ENCODE data around the gene PIAS1.
A peak's percentile ranks its signal among the peaks of the same experiment; 100 is the strongest.
"Not testable (repeated sequence)": the region's sequence is repeated elsewhere in the genome, so short reads cannot be mapped to it uniquely, and the experiment has no call there.

Gene PIAS1

DNA sequence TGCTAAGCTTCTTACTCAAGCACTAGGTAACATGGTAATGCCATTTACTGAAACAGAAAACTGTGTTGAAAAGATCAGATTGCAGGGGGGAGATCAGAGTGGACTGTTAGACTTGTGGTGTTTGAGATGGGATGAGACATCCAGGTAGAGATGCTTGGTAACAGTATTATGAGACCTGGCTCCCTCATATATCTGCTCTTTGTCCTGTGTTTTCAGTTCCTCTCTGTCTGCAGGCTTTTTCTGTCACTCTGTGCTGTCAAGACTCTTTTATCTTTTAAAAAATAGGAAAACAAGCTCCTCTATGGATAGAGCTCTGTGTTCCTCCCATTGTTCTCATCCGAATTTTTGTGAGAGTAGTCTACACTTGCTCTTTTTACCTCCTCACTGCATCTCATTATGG, 103.0 kb downstream of the PIAS1 start:
- no peak for DNase-seq

GRCh38 chr15:68158046-68158628, 104.0 kb downstream of the PIAS1 start:
- intact Hi-C loops (cut with DNase I) = no loop called here
- DNase-seq = no peak

More for the DNA sequence above, 103.0 kb downstream of the PIAS1 start:
- intact Hi-C loops (cut with DNase I) = no loop called here

- intact Hi-C loops (cut with DNase I) = no loop called here
- DNase-seq = no peak
These were observed 109.1 kb downstream of the PIAS1 start for GRCh38 chr15:68163191-68163590.

GRCh38 chr15:68166847-68167246, 112.7 kb downstream of the PIAS1 start:
- no peak for DNase-seq
- intact Hi-C loops (cut with DNase I) = no loop called here

DNA sequence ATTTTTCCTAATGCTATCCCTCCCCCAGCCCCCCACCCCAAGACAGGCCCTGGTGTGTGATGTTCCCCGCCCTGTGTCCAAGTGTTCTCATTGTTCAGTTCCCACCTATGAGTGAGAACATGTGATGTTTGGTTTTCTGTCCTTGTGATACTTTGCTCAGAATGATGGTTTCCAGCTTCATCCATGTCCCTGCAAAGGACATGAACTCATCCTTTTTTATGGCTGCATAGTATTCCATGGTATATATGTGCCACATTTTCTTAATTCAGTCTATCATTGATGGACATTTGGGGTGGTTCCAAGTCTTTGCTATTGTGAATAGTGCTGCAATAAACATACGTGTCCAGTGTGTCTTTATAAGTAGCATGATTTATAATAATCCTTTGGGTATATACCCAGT, 117.9 kb downstream of the PIAS1 start:
- DNase-seq; intact Hi-C loops (cut with DNase I): not testable (repeated sequence)

DNA sequence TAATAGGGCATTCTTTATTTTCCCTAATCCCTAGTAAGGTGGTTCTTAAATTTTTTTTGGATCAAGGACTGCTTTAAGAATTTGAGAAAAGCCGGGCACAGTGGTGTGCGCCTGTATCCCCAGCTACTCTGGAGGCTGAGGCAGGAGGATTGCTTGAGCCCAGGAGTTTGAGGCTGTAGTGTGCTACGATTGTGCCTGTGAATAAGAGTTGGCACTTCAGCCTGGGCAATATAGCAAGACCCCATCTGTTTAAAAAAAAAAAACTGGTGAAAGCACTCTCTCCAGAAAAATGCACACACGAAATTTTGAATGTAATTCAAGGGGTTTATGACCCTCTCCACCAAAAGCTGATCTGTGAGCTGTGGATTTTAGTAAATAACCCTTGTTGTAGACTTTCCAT, 119.0 kb downstream of the PIAS1 start:
- intact Hi-C loops (cut with DNase I) = no loop called here
- no peak for DNase-seq

DNA sequence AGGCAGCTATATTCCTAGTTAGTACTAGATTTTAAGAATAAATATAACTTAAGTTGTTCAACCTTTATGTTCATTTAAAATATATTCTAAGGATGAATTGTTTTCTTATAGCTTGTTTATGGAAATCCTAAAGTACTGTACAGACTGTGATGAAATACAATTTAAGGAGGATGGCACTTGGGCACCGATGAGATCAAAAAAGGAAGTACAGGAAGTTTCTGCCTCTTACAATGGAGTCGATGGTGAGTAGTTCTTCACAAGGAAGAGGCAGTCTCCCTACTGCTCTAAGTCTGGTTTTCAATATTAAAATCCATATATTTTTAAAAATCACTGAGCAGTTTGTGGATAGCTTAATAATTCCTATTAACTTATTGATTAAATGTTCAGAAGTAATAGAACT, 121.4 kb downstream of the PIAS1 start:
- DNase-seq = no peak

GRCh38 chr15:68176601-68177000, 122.5 kb downstream of the PIAS1 start:
- intact Hi-C loops (cut with DNase I) = no loop called here
- no peak for DNase-seq

More for the DNA sequence above, 121.4 kb downstream of the PIAS1 start:
- intact Hi-C loops (cut with DNase I) = no loop called here

DNA sequence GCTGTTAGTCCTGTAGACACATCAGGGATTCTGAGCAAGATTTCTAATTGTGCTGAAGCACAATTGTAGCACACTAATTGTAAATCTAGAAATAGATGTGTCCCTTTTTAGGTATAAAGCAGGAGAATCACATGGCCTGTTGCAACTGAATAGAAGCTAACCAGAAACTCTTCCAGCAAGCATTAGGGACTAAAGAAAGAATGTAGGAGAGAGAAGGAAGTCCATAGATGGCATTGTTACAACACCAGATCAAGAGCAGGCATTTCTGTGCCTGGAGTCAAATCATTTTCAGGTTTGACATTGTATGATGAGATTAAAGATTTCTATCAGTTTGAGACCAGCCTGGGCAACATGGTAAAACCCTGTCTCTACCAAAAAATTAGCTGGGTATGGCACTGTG, 123.6 kb downstream of the PIAS1 start:
- no peak for DNase-seq
- intact Hi-C loops (cut with DNase I) = no loop called here

DNA sequence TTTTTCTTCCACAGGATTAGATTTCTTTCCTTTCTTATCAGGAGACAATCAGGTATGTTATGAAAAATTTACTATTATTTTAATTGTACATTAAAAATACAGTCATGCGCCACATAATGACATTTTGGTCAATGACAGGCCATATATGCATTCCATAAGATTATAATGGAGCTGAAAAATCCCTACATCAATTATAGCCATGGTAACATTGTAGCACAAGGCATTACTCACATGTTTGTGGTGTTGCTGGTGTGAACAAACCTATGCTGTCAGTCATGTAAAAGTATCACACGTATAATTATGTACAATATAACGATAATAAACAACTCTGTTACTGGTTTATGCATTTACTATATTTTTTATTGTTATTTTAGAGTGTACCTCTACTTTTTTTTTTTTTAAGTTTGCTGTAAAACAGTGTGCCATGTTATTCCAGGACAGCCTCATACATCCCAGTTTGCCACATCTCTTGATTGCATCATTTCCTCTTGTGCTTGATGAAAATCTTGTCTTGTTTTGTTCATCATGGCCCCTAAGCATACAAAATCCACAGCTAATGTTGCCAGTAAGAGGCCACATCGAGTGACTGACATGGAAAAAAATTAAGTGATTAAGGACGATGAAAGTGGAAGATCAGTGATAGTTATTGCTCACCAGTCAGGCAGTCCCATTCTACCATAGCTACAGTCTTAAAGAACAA, 129.7 kb downstream of the PIAS1 start:
- DNase-seq = no peak
- intact Hi-C loops (cut with DNase I) = no loop called here

DNA sequence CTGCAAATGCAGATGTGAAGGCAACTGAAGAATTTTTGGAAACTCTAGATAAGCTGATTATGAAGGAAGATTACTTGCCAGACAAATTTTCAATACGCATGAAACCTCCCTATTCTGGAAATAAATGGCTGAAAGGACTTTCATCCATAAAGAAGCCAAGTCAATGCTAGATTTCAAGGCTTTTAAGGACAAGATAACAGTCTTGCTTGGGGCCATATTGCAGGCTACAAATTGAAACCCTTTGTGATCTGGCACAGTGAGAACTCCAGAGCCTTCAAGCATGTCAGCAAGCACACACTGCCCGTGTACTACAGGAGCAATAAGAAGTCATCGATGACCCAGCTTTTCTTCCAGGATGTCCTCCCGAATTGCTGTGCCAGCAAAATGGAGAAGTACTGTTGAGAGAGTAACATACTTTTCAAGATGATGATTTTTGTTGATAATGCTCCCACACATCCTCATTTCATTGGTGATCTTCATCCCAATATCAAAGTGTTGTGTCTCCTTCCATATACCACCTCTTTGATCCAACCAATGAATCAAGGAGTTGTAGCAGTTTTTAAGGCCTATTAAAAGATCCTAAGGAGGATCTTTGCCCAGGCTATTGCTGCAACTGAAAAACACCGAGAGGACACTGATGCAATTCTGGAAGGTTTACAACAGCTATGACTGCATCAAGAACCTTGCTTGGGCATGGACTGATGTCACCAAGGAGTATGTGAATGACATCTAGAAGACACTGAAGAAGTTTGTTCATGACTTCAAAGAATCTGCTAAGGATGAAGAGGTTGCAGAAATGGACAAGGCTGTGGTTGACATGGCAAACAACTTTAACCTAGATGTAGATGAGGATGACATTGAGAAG, 130.7 kb downstream of the PIAS1 start:
- DNase-seq = no peak

GRCh38 chr15:68186671-68187397, 132.7 kb downstream of the PIAS1 start:
- intact Hi-C loops (cut with DNase I) = no loop called here
- DNase-seq = no peak

More for the DNA sequence above, 130.7 kb downstream of the PIAS1 start:
- intact Hi-C loops (cut with DNase I) = no loop called here

GRCh38 chr15:68187559-68187958, 133.4 kb downstream of the PIAS1 start:
- DNase-seq = peak in 31 of 42 donors; percentile 18 to 81 (median 58)
- intact Hi-C loops (cut with DNase I) = no loop called here

DNA sequence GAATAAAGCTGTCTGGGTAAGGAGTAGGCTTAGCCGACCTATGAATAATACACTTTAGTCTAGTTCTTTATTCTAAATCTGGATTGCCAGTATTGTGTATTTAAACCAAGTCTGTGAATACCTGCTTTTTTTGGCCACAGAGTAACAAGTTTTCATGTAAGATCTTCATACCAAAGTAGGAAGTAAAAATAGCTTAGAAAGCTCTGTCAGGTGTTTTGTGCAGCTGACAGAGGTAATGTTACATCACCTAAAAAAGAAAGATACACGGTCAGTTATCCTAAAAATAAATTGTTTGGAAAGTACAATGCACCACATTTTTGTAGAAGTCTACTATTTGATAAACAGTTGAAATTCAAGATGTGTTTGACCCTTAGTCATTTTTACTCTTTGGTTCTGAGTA, 134.5 kb downstream of the PIAS1 start:
- intact Hi-C loops (cut with DNase I) = no loop called here
- DNase-seq = no peak

- intact Hi-C loops (cut with DNase I) = no loop called here
- no peak for DNase-seq
These were observed 135.9 kb downstream of the PIAS1 start for GRCh38 chr15:68190048-68190447.

DNA sequence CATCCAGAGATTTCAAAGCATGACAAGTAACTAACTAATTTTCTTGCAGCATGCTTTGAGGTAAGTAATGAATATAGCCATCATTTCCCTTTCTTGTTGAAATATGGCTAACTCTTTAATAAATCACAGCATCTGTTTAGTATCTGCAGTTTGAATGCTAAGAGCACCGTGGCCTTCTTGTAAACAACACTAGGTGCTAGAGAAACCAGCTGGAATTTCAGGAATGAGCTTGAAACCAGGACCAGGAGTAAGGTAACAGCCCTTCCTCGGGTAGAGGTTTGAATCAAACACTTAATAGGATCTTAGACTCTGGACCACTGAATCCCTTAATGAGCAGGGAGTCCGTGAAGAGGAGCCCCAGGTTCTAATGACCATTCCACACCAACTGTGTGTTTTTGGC, 137.4 kb downstream of the PIAS1 start:
- intact Hi-C loops (cut with DNase I) = no loop called here

DNA sequence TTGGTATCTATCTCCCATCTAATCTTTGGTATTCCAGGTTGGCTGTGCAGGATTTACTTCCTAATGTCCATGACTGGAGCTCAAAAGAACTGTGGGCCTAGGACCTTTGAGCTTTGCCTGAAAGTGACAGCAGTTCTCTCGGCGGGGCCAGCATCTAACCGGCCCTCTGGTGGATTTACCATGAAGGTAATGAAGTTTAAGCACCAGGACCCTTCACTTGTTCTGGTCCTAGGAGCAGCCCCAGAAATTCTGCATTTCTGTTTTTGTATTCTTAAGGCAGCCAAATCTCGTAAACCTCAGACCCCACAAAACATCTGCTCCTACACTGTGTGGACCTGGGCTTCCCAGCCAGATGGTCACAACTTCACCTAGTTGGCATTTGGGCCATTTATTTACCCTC, 138.0 kb downstream of the PIAS1 start:
- intact Hi-C loops (cut with DNase I) = no loop called here
- no peak for DNase-seq

More for the DNA sequence above, 137.4 kb downstream of the PIAS1 start:
- no peak for DNase-seq

- DNase-seq = peak in 7 of 42 donors; percentile 35 to 70 (median 45)
- intact Hi-C loops (cut with DNase I) = no loop called here
These were observed 138.8 kb downstream of the PIAS1 start for GRCh38 chr15:68192804-68193486.

All from head of caudate nucleus (tissue), 42 donors.